ENCODE data around the gene MAP3K3. TPM values are rescaled to one million over a fixed set of nuclear protein-coding genes. Genes with fewer than 3 reads are reported as not detected.

MAP3K3 gene
- polyA plus RNA-seq, 1 donor from 2014 or later: 16.6 TPM

DNA sequence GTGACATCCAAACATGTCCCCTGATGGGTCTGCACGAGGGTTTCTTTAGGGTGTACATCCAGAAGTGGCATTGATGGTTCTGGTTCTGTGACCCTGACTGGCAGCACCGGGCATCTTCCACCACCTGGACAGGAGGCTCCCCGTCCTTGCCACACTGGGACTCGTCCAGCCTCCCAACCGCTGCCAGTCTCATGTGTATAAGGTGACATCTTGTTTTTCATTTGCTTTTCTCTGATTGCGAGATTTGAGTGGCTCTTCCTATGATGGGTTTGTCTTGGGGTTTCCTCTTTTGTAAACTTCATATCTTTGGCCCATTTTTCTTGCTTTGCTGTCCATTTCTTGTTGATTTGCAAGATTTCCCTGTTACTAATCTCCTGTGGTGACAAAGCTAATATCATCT, 86.9 kb downstream of the MAP3K3 start:
- Histone ChIP-seq H3K9me2 (ENCODE audit: insufficient read depth, low read length) (no peaks in the 10 kb centered on the region), H3K9ac (ENCODE audit: low read length) (no peak overlapping the region), H3K36me3 (ENCODE audit: insufficient read depth, low read length) (no peaks in the 10 kb centered on the region), H3F3A (ENCODE audit: insufficient read depth, low read length, poor library complexity, severe bottlenecking) (no peaks in the 10 kb centered on the region), H3K79me2 (replicated peaks; ENCODE audit: insufficient read depth, low read length) (no peaks in the 10 kb centered on the region), H3K4me3 (ENCODE audit: low read length) (no peak overlapping the region), H3K27ac (ENCODE audit: low read length) (no peak overlapping the region), H3K9me3 (ENCODE audit: low read length) (no peaks in the 10 kb centered on the region), H3K4me2 (ENCODE audit: low read length) (no peak overlapping the region), H2AFZ (ENCODE audit: low read depth, low read length) (no peak overlapping the region), H4K20me1 (ENCODE audit: insufficient read depth) (no peaks in the 10 kb centered on the region), H3K27me3 (ENCODE audit: insufficient read depth, low read depth, low read length) (no peaks in the 10 kb centered on the region)
- no peak for TF ChIP-seq SMC3 (conservative IDR thresholded peaks at IDR 0.05; ENCODE audit: poor library complexity)

DNA sequence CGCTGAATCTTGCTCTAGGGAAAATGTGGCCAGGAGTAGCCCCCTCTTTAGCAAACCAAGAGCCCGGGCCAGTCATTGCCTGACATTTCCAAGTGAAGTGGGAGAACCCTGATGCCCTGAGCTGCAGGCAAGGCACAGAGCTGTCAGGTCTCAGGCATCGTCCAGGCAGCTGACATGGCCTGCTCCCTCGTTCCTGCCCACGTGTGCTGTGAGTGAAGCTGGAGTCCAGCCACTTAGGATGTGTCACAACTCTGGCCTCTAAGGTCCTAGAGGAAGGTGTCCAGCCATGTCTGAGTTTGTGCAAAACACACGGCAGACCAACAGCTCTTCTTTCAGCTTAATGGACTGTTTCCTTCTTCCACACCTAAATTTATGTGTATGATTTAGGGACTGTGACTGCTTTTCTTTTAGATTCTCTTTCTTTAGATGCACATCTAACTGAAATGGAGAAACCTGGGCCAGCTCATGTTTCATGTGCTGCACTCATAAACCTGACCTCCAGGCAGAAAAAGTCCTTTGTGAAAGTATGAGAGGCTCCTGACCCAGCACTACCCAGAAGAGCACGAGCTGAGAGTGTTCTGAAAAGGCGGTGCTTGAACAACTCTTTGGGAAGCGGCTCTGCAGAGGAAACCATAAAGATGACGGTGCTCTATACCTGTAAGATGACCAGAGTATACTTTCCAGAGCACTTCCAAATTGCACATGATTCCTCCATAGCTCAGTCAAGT, 92.5 kb downstream of the MAP3K3 start:
- no peaks in the 10 kb centered on the region for H3K79me2 ChIP-seq (replicated peaks; ENCODE audit: insufficient read depth, low read length)
- no peak overlapping the region for H3K4me2 ChIP-seq (ENCODE audit: low read length)
- no peak overlapping the region for H3K27ac ChIP-seq (ENCODE audit: low read length)
- no peaks in the 10 kb centered on the region for H3K27me3 ChIP-seq (ENCODE audit: insufficient read depth, low read depth, low read length)
- TF ChIP-seq RAD21 (conservative IDR thresholded peaks at IDR 0.05) (no peak), TAF1 (IDR thresholded peaks at IDR 0.05; ENCODE audit: low read depth) (no peak), SMC3 (conservative IDR thresholded peaks at IDR 0.05; ENCODE audit: poor library complexity) (no peak), EZH2 (IDR thresholded peaks at IDR 0.05; ENCODE audit: borderline replicate concordance, insufficient read depth, low read length, poor library complexity, severe bottlenecking) (no peak)
- TF ChIP-seq, protein P1, sequence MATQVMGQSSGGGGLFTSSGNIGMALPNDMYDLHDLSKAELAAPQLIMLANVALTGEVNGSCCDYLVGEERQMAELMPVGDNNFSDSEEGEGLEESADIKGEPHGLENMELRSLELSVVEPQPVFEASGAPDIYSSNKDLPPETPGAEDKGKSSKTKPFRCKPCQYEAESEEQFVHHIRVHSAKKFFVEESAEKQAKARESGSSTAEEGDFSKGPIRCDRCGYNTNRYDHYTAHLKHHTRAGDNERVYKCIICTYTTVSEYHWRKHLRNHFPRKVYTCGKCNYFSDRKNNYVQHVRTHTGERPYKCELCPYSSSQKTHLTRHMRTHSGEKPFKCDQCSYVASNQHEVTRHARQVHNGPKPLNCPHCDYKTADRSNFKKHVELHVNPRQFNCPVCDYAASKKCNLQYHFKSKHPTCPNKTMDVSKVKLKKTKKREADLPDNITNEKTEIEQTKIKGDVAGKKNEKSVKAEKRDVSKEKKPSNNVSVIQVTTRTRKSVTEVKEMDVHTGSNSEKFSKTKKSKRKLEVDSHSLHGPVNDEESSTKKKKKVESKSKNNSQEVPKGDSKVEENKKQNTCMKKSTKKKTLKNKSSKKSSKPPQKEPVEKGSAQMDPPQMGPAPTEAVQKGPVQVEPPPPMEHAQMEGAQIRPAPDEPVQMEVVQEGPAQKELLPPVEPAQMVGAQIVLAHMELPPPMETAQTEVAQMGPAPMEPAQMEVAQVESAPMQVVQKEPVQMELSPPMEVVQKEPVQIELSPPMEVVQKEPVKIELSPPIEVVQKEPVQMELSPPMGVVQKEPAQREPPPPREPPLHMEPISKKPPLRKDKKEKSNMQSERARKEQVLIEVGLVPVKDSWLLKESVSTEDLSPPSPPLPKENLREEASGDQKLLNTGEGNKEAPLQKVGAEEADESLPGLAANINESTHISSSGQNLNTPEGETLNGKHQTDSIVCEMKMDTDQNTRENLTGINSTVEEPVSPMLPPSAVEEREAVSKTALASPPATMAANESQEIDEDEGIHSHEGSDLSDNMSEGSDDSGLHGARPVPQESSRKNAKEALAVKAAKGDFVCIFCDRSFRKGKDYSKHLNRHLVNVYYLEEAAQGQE (IDR thresholded peaks at IDR 0.05; ENCODE audit: borderline replicate concordance): no peak
- TF ChIP-seq, protein P2, sequence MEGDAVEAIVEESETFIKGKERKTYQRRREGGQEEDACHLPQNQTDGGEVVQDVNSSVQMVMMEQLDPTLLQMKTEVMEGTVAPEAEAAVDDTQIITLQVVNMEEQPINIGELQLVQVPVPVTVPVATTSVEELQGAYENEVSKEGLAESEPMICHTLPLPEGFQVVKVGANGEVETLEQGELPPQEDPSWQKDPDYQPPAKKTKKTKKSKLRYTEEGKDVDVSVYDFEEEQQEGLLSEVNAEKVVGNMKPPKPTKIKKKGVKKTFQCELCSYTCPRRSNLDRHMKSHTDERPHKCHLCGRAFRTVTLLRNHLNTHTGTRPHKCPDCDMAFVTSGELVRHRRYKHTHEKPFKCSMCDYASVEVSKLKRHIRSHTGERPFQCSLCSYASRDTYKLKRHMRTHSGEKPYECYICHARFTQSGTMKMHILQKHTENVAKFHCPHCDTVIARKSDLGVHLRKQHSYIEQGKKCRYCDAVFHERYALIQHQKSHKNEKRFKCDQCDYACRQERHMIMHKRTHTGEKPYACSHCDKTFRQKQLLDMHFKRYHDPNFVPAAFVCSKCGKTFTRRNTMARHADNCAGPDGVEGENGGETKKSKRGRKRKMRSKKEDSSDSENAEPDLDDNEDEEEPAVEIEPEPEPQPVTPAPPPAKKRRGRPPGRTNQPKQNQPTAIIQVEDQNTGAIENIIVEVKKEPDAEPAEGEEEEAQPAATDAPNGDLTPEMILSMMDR (IDR thresholded peaks at IDR 0.05; ENCODE audit: poor library complexity, severe bottlenecking): no peak
- no peaks in the 10 kb centered on the region for H3F3A ChIP-seq (ENCODE audit: insufficient read depth, low read length, poor library complexity, severe bottlenecking)
- no peaks in the 10 kb centered on the region for H4K20me1 ChIP-seq (ENCODE audit: insufficient read depth)
- H3K9me3 ChIP-seq (ENCODE audit: low read length): no peaks in the 10 kb centered on the region
- H3K9me2 ChIP-seq (ENCODE audit: insufficient read depth, low read length): no peaks in the 10 kb centered on the region
- no peaks in the 10 kb centered on the region for H3K36me3 ChIP-seq (ENCODE audit: insufficient read depth, low read length)
- no peak overlapping the region for H3K4me3 ChIP-seq (ENCODE audit: low read length)
- H3K9ac ChIP-seq (ENCODE audit: low read length): no peak overlapping the region
- no peak overlapping the region for H2AFZ ChIP-seq (ENCODE audit: low read depth, low read length)

DNA sequence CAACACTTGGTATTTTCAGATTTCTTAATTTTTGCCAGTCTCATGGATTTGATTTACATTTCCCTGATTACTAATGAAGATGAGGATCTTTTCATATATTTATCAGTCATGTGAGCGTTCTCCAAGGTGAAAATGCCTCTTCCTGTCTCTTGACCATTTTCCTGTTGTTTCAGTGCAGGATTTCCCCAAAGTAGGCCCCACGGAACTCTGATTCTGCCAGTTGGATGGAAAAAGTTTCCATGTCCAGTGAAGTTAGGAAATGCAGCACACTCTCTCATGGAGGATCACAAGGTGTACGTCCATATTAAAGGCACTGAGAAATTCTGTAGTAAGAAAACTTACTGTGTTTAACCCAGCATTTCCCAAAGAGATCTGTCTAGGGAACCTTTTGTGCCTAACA, 94.2 kb downstream of the MAP3K3 start:
- TF ChIP-seq MXI1 (conservative IDR thresholded peaks at IDR 0.05; ENCODE audit: poor library complexity, severe bottlenecking) (no peak), RAD21 (conservative IDR thresholded peaks at IDR 0.05) (no peak), POLR2AphosphoS5 (IDR thresholded peaks at IDR 0.05) (no peak), SMC3 (conservative IDR thresholded peaks at IDR 0.05; ENCODE audit: poor library complexity) (no peak), EZH2 (IDR thresholded peaks at IDR 0.05; ENCODE audit: borderline replicate concordance, insufficient read depth, low read length, poor library complexity, severe bottlenecking) (no peak), TAF1 (IDR thresholded peaks at IDR 0.05; ENCODE audit: low read depth) (no peak), EP300 (conservative IDR thresholded peaks at IDR 0.05; ENCODE audit: poor library complexity, severe bottlenecking) (no peak)
- TF ChIP-seq, protein P1 (IDR thresholded peaks at IDR 0.05; ENCODE audit: borderline replicate concordance): no peak
- TF ChIP-seq, protein P2 (IDR thresholded peaks at IDR 0.05; ENCODE audit: poor library complexity, severe bottlenecking): no peak
- Histone ChIP-seq H3K9me2 (ENCODE audit: insufficient read depth, low read length) (no peaks in the 10 kb centered on the region), H3K4me3 (ENCODE audit: low read length) (no peak overlapping the region), H3K36me3 (ENCODE audit: insufficient read depth, low read length) (no peaks in the 10 kb centered on the region), H2AFZ (ENCODE audit: low read depth, low read length) (no peak overlapping the region), H3F3A (ENCODE audit: insufficient read depth, low read length, poor library complexity, severe bottlenecking) (no peaks in the 10 kb centered on the region), H3K79me2 (replicated peaks; ENCODE audit: insufficient read depth, low read length) (no peaks in the 10 kb centered on the region), H3K4me2 (ENCODE audit: low read length) (no peak overlapping the region), H3K9ac (ENCODE audit: low read length) (no peak overlapping the region), H3K9me3 (ENCODE audit: low read length) (no peaks in the 10 kb centered on the region), H3K27ac (ENCODE audit: low read length) (no peak overlapping the region), H3K27me3 (ENCODE audit: insufficient read depth, low read depth, low read length) (no peaks in the 10 kb centered on the region), H4K20me1 (ENCODE audit: insufficient read depth) (no peaks in the 10 kb centered on the region)
